Peyer's patch (tissue), 4 donors: ENCODE results near the gene FRMPD4.

Source experiments
- POLR2A ChIP-seq, 2 donors: fragments of 450-650 bp; IDR thresholded peaks; one replicate each; pipeline ENCODE4 v1.5.1; 2017; ENCODE audit warnings: antibody characterized with exemption in 2 of 2, mild to moderate bottlenecking in 2 of 2, moderate library complexity in 2 of 2
- TF ChIP-seq, protein P1 (sequence below), 6 experiments: fragments of 450-650 bp in 4 of 6; fragments of 200-600 bp in 2 of 6; sonication (generic) in 1 of 6; IDR thresholded peaks; one replicate each; pipeline ENCODE4 v1.5.1; 2017 to 2019; ENCODE audit warnings: antibody characterized with exemption in 6 of 6, mild to moderate bottlenecking in 3 of 6, moderate library complexity in 1 of 6

DNA sequence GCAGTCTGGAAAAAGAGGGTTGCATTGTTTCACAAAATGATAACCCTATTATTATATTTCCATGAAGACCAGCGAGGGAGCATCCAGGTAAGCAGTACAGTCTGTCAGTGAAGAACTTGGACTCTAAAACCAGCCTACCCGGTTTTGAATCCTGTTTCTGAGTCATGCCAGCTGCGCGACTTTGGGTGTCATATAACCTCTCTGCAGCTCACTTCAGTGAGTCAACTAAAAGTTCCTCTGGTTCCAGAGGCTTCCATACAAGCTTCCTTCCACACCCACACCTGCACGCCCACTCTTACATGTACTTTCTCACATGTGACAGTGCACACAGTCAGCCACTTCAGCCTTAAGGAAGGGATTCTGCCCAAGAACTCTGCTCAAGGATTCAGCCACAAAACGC is 603.1 kb downstream of the FRMPD4 start:
- TF ChIP-seq POLR2A (IDR thresholded peaks at IDR 0.05), result no peak
- TF ChIP-seq, protein P1, sequence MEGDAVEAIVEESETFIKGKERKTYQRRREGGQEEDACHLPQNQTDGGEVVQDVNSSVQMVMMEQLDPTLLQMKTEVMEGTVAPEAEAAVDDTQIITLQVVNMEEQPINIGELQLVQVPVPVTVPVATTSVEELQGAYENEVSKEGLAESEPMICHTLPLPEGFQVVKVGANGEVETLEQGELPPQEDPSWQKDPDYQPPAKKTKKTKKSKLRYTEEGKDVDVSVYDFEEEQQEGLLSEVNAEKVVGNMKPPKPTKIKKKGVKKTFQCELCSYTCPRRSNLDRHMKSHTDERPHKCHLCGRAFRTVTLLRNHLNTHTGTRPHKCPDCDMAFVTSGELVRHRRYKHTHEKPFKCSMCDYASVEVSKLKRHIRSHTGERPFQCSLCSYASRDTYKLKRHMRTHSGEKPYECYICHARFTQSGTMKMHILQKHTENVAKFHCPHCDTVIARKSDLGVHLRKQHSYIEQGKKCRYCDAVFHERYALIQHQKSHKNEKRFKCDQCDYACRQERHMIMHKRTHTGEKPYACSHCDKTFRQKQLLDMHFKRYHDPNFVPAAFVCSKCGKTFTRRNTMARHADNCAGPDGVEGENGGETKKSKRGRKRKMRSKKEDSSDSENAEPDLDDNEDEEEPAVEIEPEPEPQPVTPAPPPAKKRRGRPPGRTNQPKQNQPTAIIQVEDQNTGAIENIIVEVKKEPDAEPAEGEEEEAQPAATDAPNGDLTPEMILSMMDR (IDR thresholded peaks at IDR 0.05), result no peak
